Pancreas (tissue), 10 donors: ENCODE results near the gene HDAC4. TPM values are rescaled to one million over a fixed set of nuclear protein-coding genes. Genes with fewer than 3 reads are reported as not detected.
A peak's percentile ranks its signal among the peaks of the same experiment; 100 is the strongest.

Experiments used
- ATAC-seq, 4 donors: fragments of 200-7000 bp; cut with Tn5 transposase; one replicate each; pipeline versions ENCODE4 v1.8.0 to v1.9.1; 2020; ENCODE audit warnings: mild to moderate bottlenecking in 4 of 4, moderate library complexity in 4 of 4
- DNase-seq, 6 donors: peaks; one replicate each; pipeline ENCODE4 v3.0.0-alpha.2; 2020
- FAIRE-seq: peaks from 2 replicates; lab custom pipeline; 2012; peaks lifted over from hg19 to GRCh38; lab: Jason Lieb, UNC
- H3K27ac ChIP-seq, 4 donors: fragments of 200-600 bp; sonication (generic); 1 replicate in 3 of 4; 2 replicates in 1 of 4; pipeline versions ENCODE4 v1.5.0 to v1.8.0; 2020
- H3K27me3 ChIP-seq, 4 donors: fragments of 200-600 bp; one replicate each; pipeline ENCODE4 v1.8.0; 2021
- H3K36me3 ChIP-seq, 3 donors: fragments of 200-600 bp; sonication (generic) in 1 of 3; one replicate each; pipeline versions ENCODE4 v1.5.0 to v1.8.0; 2020 to 2021
- H3K4me1 ChIP-seq, 3 donors: fragments of 200-600 bp; one replicate each; pipeline ENCODE4 v1.8.0; 2021
- H3K4me3 ChIP-seq, 4 donors: fragments of 200-600 bp; sonication (generic) in 2 of 4; one replicate each; pipeline versions ENCODE4 v1.5.0 to v1.8.0; 2020 to 2021
- H3K9me3 ChIP-seq, 4 donors: fragments of 200-600 bp; one replicate each; pipeline ENCODE4 v1.8.0; 2021
- WGBS, 2 donors: extraction: QIAGEN DNeasy Blood & Tissue Kit; methylation state at CpG; one replicate each; pipeline ENCODE4 v1.1.7; 2013; 5-methylcytosine and 5-hydroxymethylcytosine counted together
- intact Hi-C, 3 donors: fragments of 100-400 bp; cut with DNase I; formaldehyde crosslinking; loops; one replicate each; pipeline versions ENCODE4 v1.11.1 to v1.14.2; 2022
- polyA plus RNA-seq, 2 donors: library from polyadenylated mRNA; stranded (reverse); fragments of 200-250 nt; gene quantifications; one replicate each; pipeline ENCODE4 v1.2.3, GENCODE V29; 2013
- total RNA-seq, 6 donors: library from RNA; stranded (reverse); fragmentation: NEBNext Ultra II Directional in 4 of 6; extraction: Animal tissue kit (Norgen Biotek cat#: 25700) in 4 of 6; gene quantifications; one replicate each; pipeline versions ENCODE4 v1.2.1 to v1.2.4, GENCODE V29; 2021 to 2023
- TF ChIP-seq, protein P1 (sequence below), 4 donors: fragments of 200-600 bp; sonication (generic) in 3 of 4; IDR thresholded peaks; one replicate each; pipeline versions ENCODE4 v1.5.0 to v1.8.0; 2021; ENCODE audit warnings: antibody characterized with exemption in 4 of 4
- donor health status: healthy with polysubstance abuse.
- donor health status: DM: no; HTN: no; CAD: no; lungs with moderate emphysema.
- donor health status: DM: no; HTN: no; CAD: no.
- donor health status: control.
- donor health status: control.
- donor health status: Bipolar disorder and iron deficiency.
- donor health status: DM: yes; HTN: yes; CAD: no.
- donor health status: DM: no; HTN: no; CAD: no.
- donor health status: DM: no; HTN: no; CAD: no.
- donor health status: DM: yes; HTN: yes; CAD: no.

The HDAC4 gene
- total and polyA plus RNA-seq, 8 donors: 8.2 to 31.8 (median 16.6) TPM

DNA sequence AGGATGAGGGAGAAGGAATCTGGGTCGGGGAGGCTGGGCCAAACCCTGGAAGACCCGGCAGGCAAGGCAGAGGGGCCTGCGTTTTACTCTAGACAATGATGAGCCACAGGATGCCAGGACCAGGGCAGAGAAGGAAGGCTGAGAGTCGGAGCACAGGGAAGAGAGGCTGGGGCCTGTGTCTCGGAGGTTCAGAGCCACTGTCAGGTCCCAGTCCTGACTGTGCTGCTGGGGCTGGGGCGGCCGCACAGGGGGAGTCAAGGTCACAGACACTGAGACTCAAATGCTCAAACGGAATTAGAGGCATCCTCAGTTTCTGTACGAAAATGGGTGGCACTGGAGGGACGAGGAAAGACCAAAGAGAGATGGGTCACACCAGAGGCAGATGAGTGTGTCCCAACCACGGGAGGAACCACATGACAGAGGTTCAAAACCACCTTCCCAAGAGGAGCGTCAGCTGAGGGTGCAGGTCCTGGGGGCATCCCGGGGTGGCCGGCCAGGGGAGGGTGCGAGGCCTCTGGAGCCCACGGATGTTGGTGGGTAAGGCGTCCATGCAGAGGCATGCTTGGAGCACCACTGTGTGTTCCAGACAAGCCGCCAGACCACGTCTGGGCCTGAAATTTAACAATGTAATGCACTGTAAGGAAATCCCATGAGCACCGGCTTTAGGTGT lies 14.7 kb downstream of the HDAC4 start:
- FAIRE-seq: no peak
- Histone ChIP-seq H3K4me1 (no peaks in the 10 kb centered on the region), H3K27me3 (no peaks in the 10 kb centered on the region), H3K4me3 (no peak overlapping the region), H3K9me3 (no peaks in the 10 kb centered on the region), H3K27ac (no peak overlapping the region), H3K36me3 (no peaks in the 10 kb centered on the region)
- no peak for DNase-seq
- ATAC-seq: no peak
- intact Hi-C loops: no loop called here
- WGBS, 2 donors: 87 to 90% methylated on average over 19 to 20 of the region's 20 CpGs
- TF ChIP-seq, protein P1, sequence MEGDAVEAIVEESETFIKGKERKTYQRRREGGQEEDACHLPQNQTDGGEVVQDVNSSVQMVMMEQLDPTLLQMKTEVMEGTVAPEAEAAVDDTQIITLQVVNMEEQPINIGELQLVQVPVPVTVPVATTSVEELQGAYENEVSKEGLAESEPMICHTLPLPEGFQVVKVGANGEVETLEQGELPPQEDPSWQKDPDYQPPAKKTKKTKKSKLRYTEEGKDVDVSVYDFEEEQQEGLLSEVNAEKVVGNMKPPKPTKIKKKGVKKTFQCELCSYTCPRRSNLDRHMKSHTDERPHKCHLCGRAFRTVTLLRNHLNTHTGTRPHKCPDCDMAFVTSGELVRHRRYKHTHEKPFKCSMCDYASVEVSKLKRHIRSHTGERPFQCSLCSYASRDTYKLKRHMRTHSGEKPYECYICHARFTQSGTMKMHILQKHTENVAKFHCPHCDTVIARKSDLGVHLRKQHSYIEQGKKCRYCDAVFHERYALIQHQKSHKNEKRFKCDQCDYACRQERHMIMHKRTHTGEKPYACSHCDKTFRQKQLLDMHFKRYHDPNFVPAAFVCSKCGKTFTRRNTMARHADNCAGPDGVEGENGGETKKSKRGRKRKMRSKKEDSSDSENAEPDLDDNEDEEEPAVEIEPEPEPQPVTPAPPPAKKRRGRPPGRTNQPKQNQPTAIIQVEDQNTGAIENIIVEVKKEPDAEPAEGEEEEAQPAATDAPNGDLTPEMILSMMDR (IDR thresholded peaks at IDR 0.05): no peak

DNA sequence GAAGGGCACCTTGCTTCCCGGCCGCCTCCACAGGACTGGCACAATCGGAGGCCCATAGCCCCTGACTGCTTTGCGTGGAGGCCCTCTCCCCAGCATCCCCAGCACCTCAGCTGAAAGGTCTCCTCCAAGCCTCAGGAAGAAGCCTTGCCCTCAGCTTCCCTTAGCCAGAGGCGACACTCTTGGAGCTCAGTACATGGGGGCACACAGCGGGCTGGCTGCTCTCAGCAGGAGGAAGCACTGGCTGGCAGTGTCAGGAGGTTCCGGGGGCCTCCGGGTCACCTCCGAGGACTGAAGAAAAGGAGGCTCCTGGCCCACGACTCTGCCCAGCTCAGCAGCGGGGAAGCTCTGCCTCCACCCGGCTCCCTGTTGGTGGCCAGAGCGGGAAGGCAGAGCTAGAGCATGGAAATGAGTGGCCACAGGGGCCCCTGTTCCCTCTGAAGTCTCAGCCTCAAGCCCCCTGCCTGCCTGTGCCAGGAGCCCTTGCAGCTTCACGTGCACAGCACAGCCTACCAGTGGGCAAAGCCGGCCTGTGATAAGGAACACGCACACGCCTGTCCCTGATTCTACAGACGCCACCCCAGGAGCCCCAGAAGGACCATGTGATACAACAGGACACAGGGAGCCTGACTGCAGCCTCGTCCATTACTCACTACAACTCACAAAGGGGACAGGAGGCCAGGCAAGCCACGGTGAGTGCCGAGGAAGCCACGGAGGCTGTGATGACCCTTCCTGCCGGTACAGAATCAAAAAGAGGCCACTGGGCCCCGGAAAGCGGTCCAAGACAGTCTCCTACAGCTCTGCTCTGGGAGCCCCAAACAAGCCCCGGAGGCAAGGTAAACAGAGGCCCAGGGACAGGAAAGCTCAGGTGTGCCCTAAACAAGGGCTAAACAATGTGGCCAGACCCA lies 15.5 kb downstream of the HDAC4 start:
- TF ChIP-seq, protein P1 (IDR thresholded peaks at IDR 0.05): no peak
- Histone ChIP-seq H3K4me3 (no peak overlapping the region), H3K27me3 (no peaks in the 10 kb centered on the region), H3K27ac (no peak overlapping the region), H3K4me1 (no peaks in the 10 kb centered on the region), H3K36me3 (no peaks in the 10 kb centered on the region), H3K9me3 (no peaks in the 10 kb centered on the region)
- WGBS, 2 donors: 95 to 98% methylated on average over 25 to 26 of the region's 26 CpGs
- no peak for FAIRE-seq
- DNase-seq: no peak
- intact Hi-C loops: no loop called here
- no peak for ATAC-seq

DNA sequence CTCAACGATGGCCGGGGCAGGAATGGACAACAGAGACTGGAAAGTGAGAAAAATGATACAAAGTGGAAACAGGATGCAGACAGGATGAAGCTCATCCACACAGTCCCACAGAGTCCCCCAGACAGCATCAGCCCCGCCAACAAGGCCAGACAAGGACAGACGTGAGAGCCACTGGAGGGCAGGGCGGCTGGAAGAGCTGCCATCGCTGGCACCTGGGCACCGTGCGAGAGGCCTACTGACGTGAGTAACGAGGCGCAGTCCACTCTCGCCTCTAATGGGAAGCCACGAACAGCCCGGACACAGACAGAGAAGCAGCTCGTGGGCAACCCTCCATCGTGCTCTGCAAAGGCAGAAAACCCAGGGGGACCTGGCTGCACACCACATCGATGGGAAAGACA lies 17.1 kb downstream of the HDAC4 start:
- TF ChIP-seq, protein P1 (IDR thresholded peaks at IDR 0.05): no peak

DNA sequence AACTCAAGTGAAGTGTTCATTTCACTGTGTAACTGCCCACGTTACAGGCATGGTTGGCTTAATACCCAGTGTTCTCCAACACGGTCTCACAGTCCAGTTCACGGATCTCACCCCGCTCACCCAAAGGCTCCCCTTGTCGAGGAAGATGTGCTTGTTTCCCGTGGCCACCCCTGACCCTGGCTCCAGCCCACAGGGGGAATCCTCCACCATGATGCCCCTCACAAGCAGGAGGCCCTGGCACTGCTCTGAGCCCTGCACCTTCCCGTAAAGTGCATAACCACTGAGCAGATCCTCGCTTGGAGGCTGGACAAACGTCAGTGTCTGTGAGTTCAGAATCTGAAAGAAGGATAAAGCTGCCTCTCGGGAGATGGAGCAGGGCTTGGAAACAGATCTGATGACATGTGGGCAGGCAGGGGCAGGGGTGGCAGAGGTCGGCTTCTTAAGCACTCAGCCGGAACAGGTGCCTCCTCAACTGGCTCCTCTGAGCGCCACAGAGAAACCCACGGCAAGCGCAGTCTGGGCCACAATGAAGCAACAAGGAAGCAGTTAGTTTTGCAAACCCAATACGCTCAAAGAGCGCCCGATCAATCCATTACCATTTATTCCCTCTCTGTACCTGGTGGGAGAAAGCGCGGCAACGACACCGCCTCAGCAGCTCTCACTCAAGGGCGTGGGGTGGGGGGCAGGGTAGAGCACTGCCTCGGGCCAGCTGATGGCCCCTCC lies 17.6 kb downstream of the HDAC4 start:
- no peaks in the 10 kb centered on the region for H3K9me3 ChIP-seq
- TF ChIP-seq, protein P1 (IDR thresholded peaks at IDR 0.05): no peak
- WGBS, 2 donors: 93 to 96% methylated on average over 24 of the region's 24 CpGs
- no peaks in the 10 kb centered on the region for H3K27me3 ChIP-seq
- H3K27ac ChIP-seq: no peak overlapping the region
- ATAC-seq: no peak
- H3K36me3 ChIP-seq: no peaks in the 10 kb centered on the region
- no peak for DNase-seq
- no peak for FAIRE-seq
- no peaks in the 10 kb centered on the region for H3K4me1 ChIP-seq
- H3K4me3 ChIP-seq: no peak overlapping the region
- intact Hi-C loops: no loop called here

More for the DNA sequence above, 17.1 kb downstream of the HDAC4 start:
- Histone ChIP-seq H3K27me3 (no peaks in the 10 kb centered on the region), H3K9me3 (no peaks in the 10 kb centered on the region), H3K4me3 (no peak overlapping the region), H3K4me1 (no peaks in the 10 kb centered on the region), H3K36me3 (no peaks in the 10 kb centered on the region), H3K27ac (no peak overlapping the region)
- no peak for FAIRE-seq
- intact Hi-C loops: no loop called here
- no peak for ATAC-seq
- WGBS, 2 donors: 95 to 98% methylated on average over 17 of the region's 17 CpGs
- peak in 1 of 6 donors; percentile 48 for DNase-seq
